K562 (cell line): ENCODE data around the gene AKR1C4. TPM values are rescaled to one million over a fixed set of nuclear protein-coding genes. Genes with fewer than 3 reads are reported as not detected.

Source experiments
- ATAC-seq: fragments of 200-7000 bp; cut with Tn5 transposase; 3 replicates; pipeline ENCODE4 v1.9.1; 2020; ENCODE audit warnings: moderate library complexity
- BruUV-seq: library from RNA; stranded (reverse); fragments of 400-500 nt; replicated peaks from 2 replicates; lab custom pipeline; 2021; lab: Mats Ljungman, UMichigan
- CTCF ChIA-PET: fragments of 300-600 bp; formaldehyde crosslinking; extraction: SDS; loops from one replicate; lab custom pipeline; 2021; ENCODE audit warnings: low intra/inter-chr PET ratio; lab: Yijun Ruan, JAX
- POLR2A ChIA-PET: fragments of 300-600, 350-650 bp; sonication (Branson Sonifier 250); formaldehyde crosslinking; extraction: SDS; loops from one replicate; lab custom pipeline; 2021; ENCODE audit warnings: antibody characterized with exemption, inconsistent platforms; lab: Yijun Ruan, JAX
- DNase-seq, 4 experiments: peaks; one replicate each; pipeline versions ENCODE4 v3.0.0 to v3.0.0-alpha.2; 2011 to 2018; ENCODE audit warnings: low spot score in 3 of 4, mixed read lengths in 3 of 4; ENCODE audit errors: extremely low read depth in 1 of 4
- FAIRE-seq: peaks from 2 replicates; lab custom pipeline; 2011; peaks lifted over from hg19 to GRCh38; lab: Jason Lieb, UNC
- H2AFZ ChIP-seq: 2 replicates; pipeline ENCODE4 v1.6.0; 2011; ENCODE audit warnings: low read depth, low read length, control low read depth, inconsistent platforms
- H3K27ac ChIP-seq: fragments of 200-600 bp; 3 replicates; pipeline ENCODE4 v1.8.0; 2011; ENCODE audit warnings: low read depth, mild to moderate bottlenecking, control low read depth, inconsistent platforms, low read length, moderate library complexity, mixed read lengths; ENCODE audit errors: extremely low read depth
- H3K27me3 ChIP-seq, 2 experiments: fragments of 300-600 bp in 1 of 2; 2 replicates in 1 of 2; 3 replicates in 1 of 2; pipeline versions ENCODE4 v1.6.0 to v1.8.0; 2011; ENCODE audit warnings: inconsistent platforms in 2 of 2, low read length in 2 of 2, mild to moderate bottlenecking in 1 of 2, mixed read lengths in 1 of 2, moderate library complexity in 1 of 2; ENCODE audit not compliant: control insufficient read depth in 2 of 2, insufficient read depth in 2 of 2
- H3K36me3 ChIP-seq: fragments of 300-600 bp; 3 replicates; pipeline ENCODE4 v1.8.0; 2011; ENCODE audit warnings: mild to moderate bottlenecking, low read length, inconsistent platforms; ENCODE audit not compliant: control insufficient read depth, insufficient read depth
- H3K4me1 ChIP-seq, 2 experiments: fragments of 200-600 bp in 1 of 2; replicated peaks in 1 of 2; 2 replicates in 1 of 2; 3 replicates in 1 of 2; pipeline versions ENCODE4 v1.5.1 to v1.8.0; 2011; ENCODE audit warnings: inconsistent platforms in 2 of 2, low read length in 2 of 2, mild to moderate bottlenecking in 1 of 2, mixed read lengths in 1 of 2, moderate library complexity in 1 of 2; ENCODE audit not compliant: control insufficient read depth in 2 of 2, insufficient read depth in 2 of 2
- H3K4me2 ChIP-seq: 2 replicates; pipeline ENCODE4 v1.6.1; 2011; ENCODE audit warnings: low read length, control low read depth, inconsistent platforms, mixed read lengths; ENCODE audit not compliant: insufficient read depth
- H3K4me3 ChIP-seq: fragments of 200-600 bp; sonication (generic), shearing (Covaris generic); 2 replicates; pipeline ENCODE4 v1.5.1; 2016; ENCODE audit warnings: control low read depth, inconsistent platforms
- H3K79me2 ChIP-seq: fragments of 200-600 bp; 3 replicates; pipeline ENCODE4 v1.8.0; 2011; ENCODE audit warnings: low read length, inconsistent platforms; ENCODE audit not compliant: control insufficient read depth, insufficient read depth
- H3K9ac ChIP-seq, 2 experiments: 2 replicates each; pipeline versions ENCODE4 v1.6.0 to v1.6.1; 2011; ENCODE audit warnings: low read depth in 2 of 2, low read length in 2 of 2, control low read depth in 1 of 2, inconsistent platforms in 1 of 2, mild to moderate bottlenecking in 1 of 2, mixed read lengths in 1 of 2; ENCODE audit not compliant: insufficient read depth in 1 of 2
- H3K9me1 ChIP-seq: one replicate; pipeline ENCODE4 v1.6.0; 2011; ENCODE audit warnings: inconsistent platforms, mild to moderate bottlenecking, low read length, moderate library complexity; ENCODE audit not compliant: control insufficient read depth, insufficient read depth
- H3K9me3 ChIP-seq: replicated peaks from 2 replicates; pipeline ENCODE4 v1.5.1; 2011; ENCODE audit warnings: low read depth, low read length, inconsistent platforms; ENCODE audit not compliant: control insufficient read depth, insufficient read depth
- H4K20me1 ChIP-seq: replicated peaks from 2 replicates; pipeline ENCODE4 v1.6.1; 2011; ENCODE audit warnings: low read length, inconsistent platforms, mixed read lengths; ENCODE audit not compliant: control insufficient read depth, insufficient read depth
- BCL6 ChIP-seq: fragments of 250-450 bp; sonication (Bioruptor Pico); IDR thresholded peaks from 2 replicates; pipeline ENCODE4 v1.4.0; 2020
- ELK1 ChIP-seq: sonication (generic); formaldehyde crosslinking; IDR thresholded peaks from 2 replicates; pipeline ENCODE4 v1.8.1; 2022; ENCODE audit warnings: missing genetic modification reagents
- HDGF ChIP-seq: fragments of 450-650 bp; IDR thresholded peaks from 2 replicates; pipeline ENCODE4 v1.6.1; 2016
- HMG20B ChIP-seq: fragments of 250-450 bp; sonication (Bioruptor Pico); IDR thresholded peaks from 2 replicates; pipeline ENCODE4 v1.5.0; 2021; ENCODE audit warnings: mild to moderate bottlenecking
- MAFF ChIP-seq: IDR thresholded peaks from 2 replicates; pipeline ENCODE4 v1.6.1; 2012; ENCODE audit warnings: low read length, improper control_type of control experiment
- NR2C1 ChIP-seq, 2 experiments: fragments of 450-650 bp; IDR thresholded peaks; 2 replicates each; pipeline ENCODE4 v1.6.1; 2017; ENCODE audit warnings: mild to moderate bottlenecking in 2 of 2, antibody characterized with exemption in 1 of 2, inconsistent platforms in 1 of 2, missing compliant biosample characterization in 1 of 2, missing genetic modification characterization in 1 of 2
- ZBTB1 ChIP-seq: sonication (generic); formaldehyde crosslinking; IDR thresholded peaks from 2 replicates; pipeline ENCODE4 v1.8.1; 2023; ENCODE audit warnings: missing genetic modification reagents, low read depth, mild to moderate bottlenecking, borderline replicate concordance
- whole genome bisulfite sequencing: fragments of 100-300 bp; shearing (Covaris generic); methylation state at CpG from one replicate; pipeline ENCODE4 v1.1.6; 2016; ENCODE audit warnings: low coverage, mixed read lengths; ENCODE audit not compliant: insufficient coverage; ENCODE audit errors: missing lambda C conversion rate; 5-methylcytosine and 5-hydroxymethylcytosine counted together
- in situ Hi-C: fragments of 300-500 bp; cut with MboI; formaldehyde crosslinking; loops from 4 replicates; pipeline ENCODE4 v1.15.0; 2018; ENCODE audit warnings: inconsistent platforms, mixed read lengths
- intact Hi-C: fragments of 100-400 bp; cut with micrococcal nuclease; formaldehyde crosslinking; loops from 2 replicates; pipeline ENCODE4 v1.14.2; 2022
- polyA plus RNA-seq, 8 experiments: library from polyadenylated mRNA; depleted of rRNA in 4 of 8; stranded (reverse) in 5 of 8; unstranded in 3 of 8; fragments of >200 nt; fragmentation: Nextera tagmentation in 2 of 8; fragmentation: Illumina TruSeq in 1 of 8; extraction: Ambion mirVana in 2 of 8; extraction: Trizol in 1 of 8; gene quantifications; 2 replicates each; pipeline versions ENCODE4 v1.2.1 to v1.2.3, GENCODE V29; 2011 to 2014; ENCODE audit warnings: inconsistent platforms in 1 of 8, missing spikeins in 1 of 8
- total RNA-seq, 7 experiments: library from RNA; depleted of rRNA in 6 of 7; stranded (reverse); fragments of >200 nt in 6 of 7; fragmentation: Illumina TruSeq in 2 of 7; extraction: Trizol in 2 of 7; gene quantifications; 2 replicates each; pipeline versions ENCODE4 v1.2.1 to v1.2.3, GENCODE V29; 2011 to 2021; ENCODE audit warnings: low replicate concordance in 1 of 7

AKR1C4 gene
- total and polyA plus RNA-seq, 9 of the 15 experiments (the other 6 are each of a cell fraction or from before 2014, with no cell fraction given) = 0.13 TPM; not detected in 8

- Histone ChIP-seq H3K9me3 (no peaks in the 10 kb centered on the region), H3K36me3 (no peaks in the 10 kb centered on the region), H3K4me2 (no peak overlapping the region), H3K4me1 (no peaks in the 10 kb centered on the region), H3K9ac (no peak overlapping the region)
- DNase-seq = no peak
- POLR2A ChIA-PET = interaction anchor here (0.5 to 0.6 kb wide), 2 partner anchors 157 to 383 kb away, joined by 3 read pairs; no protein-coding TSS in a partner anchor
- no peak for ATAC-seq
- TF ChIP-seq ZBTB1 (CRISPR knock-in tag) (no peak), ELK1 (no peak), HDGF (no peak), NR2C1 (IDR thresholded peaks at IDR 0.05) (no peak), NR2C1 (tag; IDR thresholded peaks at IDR 0.05) (no peak), HMG20B (CRISPR knock-in tag) (no peak), MAFF (no peak), BCL6 (CRISPR knock-in tag) (no peak)
- TF ChIP-seq, all 486 proteins: peak for 0
- Histone ChIP-seq H3K79me2 (no peaks in the 10 kb centered on the region), H4K20me1 (no peaks in the 10 kb centered on the region), H3K27ac (no peak overlapping the region), H3K4me3 (no peak overlapping the region), H3K27me3 (no peaks in the 10 kb centered on the region), H2AFZ (no peak overlapping the region), H3K9me1 (no peaks in the 10 kb centered on the region)
- no peak for FAIRE-seq
- intact Hi-C loops = no loop called here
- in situ Hi-C loops = no loop called here
- CTCF ChIA-PET = no interaction called here
- 19% methylated on average over 8 of the region's 8 CpGs for WGBS
- no TSS peak for BruUV-seq
Observed at GRCh38 chr10:5229019-5229418, 32.4 kb downstream of the AKR1C4 start.
